BE2C (cell line): Measurements from ENCODE around the gene TEX48.

Experiments
- DNase-seq: peaks from one replicate; pipeline ENCODE4 v3.0.0-alpha.2; 2020
- H3K27me3 ChIP-seq: fragments of 250-450 bp; sonication (Bioruptor Pico); 2 replicates; pipeline ENCODE4 v1.5.1; 2020; ENCODE audit warnings: mild to moderate bottlenecking
- H3K36me3 ChIP-seq: fragments of 250-450 bp; sonication (Bioruptor Pico); 2 replicates; pipeline ENCODE4 v1.5.1; 2020; ENCODE audit warnings: mild to moderate bottlenecking
- H3K4me1 ChIP-seq: fragments of 250-450 bp; sonication (Bioruptor Pico); 2 replicates; pipeline ENCODE4 v1.5.1; 2020
- H3K4me3 ChIP-seq: 2 replicates; pipeline ENCODE4 v1.5.1; 2011; ENCODE audit warnings: low read depth, low read length
- H3K9me3 ChIP-seq: fragments of 250-450 bp; sonication (Bioruptor Pico); 2 replicates; pipeline ENCODE4 v1.5.1; 2020
- CTCF ChIP-seq: IDR thresholded peaks from 2 replicates; pipeline ENCODE4 v1.5.1; 2012; ENCODE audit warnings: mild to moderate bottlenecking, low read depth, low read length

The TEX48 gene

GRCh38 chr9:114656301-114656700, 25.7 kb downstream of the TEX48 start:
- no peak overlapping the region for H3K4me3 ChIP-seq
- no peak for DNase-seq
- H3K36me3 ChIP-seq: no peaks in the 10 kb centered on the region
- no peaks in the 10 kb centered on the region; the same call in 1 of the 2 replicates for H3K27me3 ChIP-seq
- no peaks in the 10 kb centered on the region for H3K4me1 ChIP-seq
- TF ChIP-seq CTCF: no peak
- no peaks in the 10 kb centered on the region for H3K9me3 ChIP-seq

GRCh38 chr9:114655689-114656088, 26.3 kb downstream of the TEX48 start:
- TF ChIP-seq CTCF: no peak
- H3K36me3 ChIP-seq: no peaks in the 10 kb centered on the region
- DNase-seq: no peak

GRCh38 chr9:114653556-114654159, 28.3 kb downstream of the TEX48 start:
- H3K4me1 ChIP-seq: no peaks in the 10 kb centered on the region
- no peaks in the 10 kb centered on the region for H3K36me3 ChIP-seq
- H3K27me3 ChIP-seq: no peaks in the 10 kb centered on the region
- DNase-seq: peak; percentile 78
- peak; percentile 98 for TF ChIP-seq CTCF
- no peak overlapping the region for H3K4me3 ChIP-seq
- no peaks in the 10 kb centered on the region for H3K9me3 ChIP-seq

More at GRCh38 chr9:114655689-114656088, 26.3 kb downstream of the TEX48 start:
- Histone ChIP-seq H3K9me3 (no peaks in the 10 kb centered on the region), H3K27me3 (no peaks in the 10 kb centered on the region; the same call in 1 of the 2 replicates), H3K4me1 (no peaks in the 10 kb centered on the region), H3K4me3 (no peak overlapping the region)

GRCh38 chr9:114652776-114653555, 29.0 kb downstream of the TEX48 start:
- H3K36me3 ChIP-seq: no peaks in the 10 kb centered on the region
- no peaks in the 10 kb centered on the region for H3K4me1 ChIP-seq
- DNase-seq: no peak
- H3K9me3 ChIP-seq: no peaks in the 10 kb centered on the region
- no peaks in the 10 kb centered on the region for H3K27me3 ChIP-seq
- TF ChIP-seq CTCF: no peak
- H3K4me3 ChIP-seq: no peak overlapping the region

- H3K9me3 ChIP-seq: no peaks in the 10 kb centered on the region
- H3K36me3 ChIP-seq: peaks cover 23% of the 10 kb centered on the region
- H3K27me3 ChIP-seq: no peaks in the 10 kb centered on the region
- no peak for TF ChIP-seq CTCF
- DNase-seq: no peak
- no peaks in the 10 kb centered on the region for H3K4me1 ChIP-seq
- no peak overlapping the region for H3K4me3 ChIP-seq
These were observed 38.1 kb downstream of the TEX48 start for GRCh38 chr9:114643896-114644295.

- TF ChIP-seq CTCF: no peak
- peaks cover 23% of the 10 kb centered on the region for H3K36me3 ChIP-seq
- no peaks in the 10 kb centered on the region for H3K27me3 ChIP-seq
- DNase-seq: no peak
- H3K9me3 ChIP-seq: no peaks in the 10 kb centered on the region
- no peaks in the 10 kb centered on the region for H3K4me1 ChIP-seq
- no peak overlapping the region for H3K4me3 ChIP-seq
These were observed 39.0 kb downstream of the TEX48 start for GRCh38 chr9:114643001-114643400.
